Adipose tissue (tissue), 3 donors: ENCODE data around the gene PRPF40B. TPM values are rescaled to one million over a fixed set of nuclear protein-coding genes. Genes with fewer than 3 reads are reported as not detected.

Experiments
- H3K27ac ChIP-seq: one replicate; pipeline ENCODE4 v1.5.1; 2013; ENCODE audit warnings: low read depth, low read length
- WGBS, 3 donors: extraction: QIAGEN DNeasy Blood & Tissue Kit; methylation state at CpG; one replicate each; pipeline ENCODE4 v1.1.7; 2013; 5-methylcytosine and 5-hydroxymethylcytosine counted together
- polyA plus RNA-seq, 3 donors: library from polyadenylated mRNA; stranded (reverse); fragments of 200-250 nt; gene quantifications; one replicate each; pipeline ENCODE4 v1.2.3, GENCODE V29; 2013
- donor health status: healthy with polysubstance abuse.
- donor health status: Bipolar disorder and iron deficiency.
- donor health status: healthy.

The PRPF40B gene
- polyA plus RNA-seq, 3 donors = 10.1 to 13.4 (median 10.6) TPM

- WGBS, 3 donors = 69 to 85% (median 73%) methylated on average over 3 of the region's 3 CpGs
Measured at GRCh38 chr12:49648712-49649003, 25.3 kb downstream of the PRPF40B start.

GRCh38 chr12:49649445-49649844 is 26.1 kb downstream of the PRPF40B start:
- WGBS, 3 donors = 93 to 97% (median 94%) methylated on average over 11 of the region's 11 CpGs
- H3K27ac ChIP-seq = no peak overlapping the region

More at GRCh38 chr12:49648712-49649003, 25.3 kb downstream of the PRPF40B start:
- H3K27ac ChIP-seq = no peak overlapping the region

- WGBS, 3 donors = 81 to 86% (median 85%) methylated on average over 5 of the region's 5 CpGs
- no peak overlapping the region for H3K27ac ChIP-seq
Measured at GRCh38 chr12:49649892-49650291, 26.5 kb downstream of the PRPF40B start.

GRCh38 chr12:49651855-49652254 is 28.5 kb downstream of the PRPF40B start:
- no peak overlapping the region for H3K27ac ChIP-seq
- WGBS, 3 donors = 70 to 80% (median 76%) methylated on average over 8 of the region's 8 CpGs

- no peak overlapping the region for H3K27ac ChIP-seq
- 80 to 93% (median 88%) methylated on average over 4 of the region's 4 CpGs for WGBS, 3 donors
Measured at GRCh38 chr12:49652921-49653520, 29.7 kb downstream of the PRPF40B start.

- 86 to 93% (median 89%) methylated on average over 5 of the region's 5 CpGs for WGBS, 3 donors
- no peak overlapping the region for H3K27ac ChIP-seq
Measured at GRCh38 chr12:49654715-49655114, 31.4 kb downstream of the PRPF40B start.

- WGBS, 3 donors = 78 to 87% (median 79%) methylated on average over 2 of the region's 2 CpGs
- H3K27ac ChIP-seq = no peak overlapping the region
Measured at GRCh38 chr12:49655595-49656236, 32.4 kb downstream of the PRPF40B start.

- 91 to 97% (median 96%) methylated on average over 13 of the region's 13 CpGs for WGBS, 3 donors
- H3K27ac ChIP-seq = no peak overlapping the region
Measured at GRCh38 chr12:49658276-49658675, 34.9 kb downstream of the PRPF40B start.

GRCh38 chr12:49659753-49660152 is 36.4 kb downstream of the PRPF40B start:
- 57 to 70% (median 64%) methylated on average over 1 of the region's 1 CpG for WGBS, 3 donors
- no peak overlapping the region for H3K27ac ChIP-seq

- WGBS, 3 donors = 77 to 93% (median 84%) methylated on average over 3 of the region's 3 CpGs
- no peak overlapping the region for H3K27ac ChIP-seq
Measured at GRCh38 chr12:49661191-49661590, 37.8 kb downstream of the PRPF40B start.

GRCh38 chr12:49661746-49662145 is 38.4 kb downstream of the PRPF40B start:
- no peak overlapping the region for H3K27ac ChIP-seq
- 85 to 91% (median 90%) methylated on average over 3 of the region's 3 CpGs for WGBS, 3 donors

GRCh38 chr12:49662998-49663843 is 39.9 kb downstream of the PRPF40B start:
- 14 to 40% (median 17%) methylated on average over 5 of the region's 5 CpGs for WGBS, 3 donors
- H3K27ac ChIP-seq = no peak overlapping the region

GRCh38 chr12:49664167-49664566 is 40.8 kb downstream of the PRPF40B start:
- no peak overlapping the region for H3K27ac ChIP-seq
- WGBS, 3 donors = 90 to 98% (median 94%) methylated on average over 4 of the region's 4 CpGs

GRCh38 chr12:49664591-49665239 is 41.4 kb downstream of the PRPF40B start:
- WGBS, 3 donors = 75 to 86% (median 80%) methylated on average over 4 of the region's 4 CpGs
- H3K27ac ChIP-seq = no peak overlapping the region

GRCh38 chr12:49665384-49665783 is 42.0 kb downstream of the PRPF40B start:
- H3K27ac ChIP-seq = no peak overlapping the region
- 51 to 81% (median 65%) methylated on average over 2 of the region's 2 CpGs for WGBS, 3 donors

- WGBS, 3 donors = 90 to 95% (median 94%) methylated on average over 4 of the region's 4 CpGs
- H3K27ac ChIP-seq = no peak overlapping the region
Measured at GRCh38 chr12:49666176-49666575, 42.8 kb downstream of the PRPF40B start.

GRCh38 chr12:49667325-49668090 is 44.1 kb downstream of the PRPF40B start:
- no peak overlapping the region for H3K27ac ChIP-seq
- 90 to 94% (median 91%) methylated on average over 2 of the region's 2 CpGs for WGBS, 3 donors

GRCh38 chr12:49669796-49670195 is 46.4 kb downstream of the PRPF40B start:
- no peak overlapping the region for H3K27ac ChIP-seq
- WGBS, 3 donors = 73 to 98% (median 85%) methylated on average over 4 of the region's 4 CpGs
